ENCODE measurements around the gene MAP3K20. TPM values are rescaled to one million over a fixed set of nuclear protein-coding genes. Genes with fewer than 3 reads are reported as not detected.

Gene MAP3K20
- total and polyA plus RNA-seq, 10 donors = 3.2 to 24.1 (median 14.6) TPM

GRCh38 chr2:173153301-173153885 lies 77.7 kb downstream of the MAP3K20 start:
- 95 to 97% (median 97%) methylated on average over 1 of the region's 1 CpG for WGBS, 5 donors
- no peak overlapping the region for H3K27ac ChIP-seq
- intact Hi-C loops (cut with DNase I; ENCODE audit: low total_unique reads) = no loop called here
- no peak overlapping the region for H3K4me3 ChIP-seq
- H3K27me3 ChIP-seq (replicated peaks in 1 of 7) = no peaks in the 10 kb centered on the region
- no peaks in the 10 kb centered on the region for H3K9me3 ChIP-seq
- TF ChIP-seq CTCF (IDR thresholded peaks at IDR 0.05 in 8 of 11, conservative IDR thresholded peaks at IDR 0.05 in 3 of 11) = no peak
- TF ChIP-seq POLR2AphosphoS5 (IDR thresholded peaks at IDR 0.05) = no peak
- no peak for TF ChIP-seq POLR2A (IDR thresholded peaks at IDR 0.05)
- H3K4me1 ChIP-seq = peaks cover 0 to 25% (median 0%) of the 10 kb centered on the region in 6 donors
- no peaks in the 10 kb centered on the region for H3K36me3 ChIP-seq
- no peak for DNase-seq

DNA sequence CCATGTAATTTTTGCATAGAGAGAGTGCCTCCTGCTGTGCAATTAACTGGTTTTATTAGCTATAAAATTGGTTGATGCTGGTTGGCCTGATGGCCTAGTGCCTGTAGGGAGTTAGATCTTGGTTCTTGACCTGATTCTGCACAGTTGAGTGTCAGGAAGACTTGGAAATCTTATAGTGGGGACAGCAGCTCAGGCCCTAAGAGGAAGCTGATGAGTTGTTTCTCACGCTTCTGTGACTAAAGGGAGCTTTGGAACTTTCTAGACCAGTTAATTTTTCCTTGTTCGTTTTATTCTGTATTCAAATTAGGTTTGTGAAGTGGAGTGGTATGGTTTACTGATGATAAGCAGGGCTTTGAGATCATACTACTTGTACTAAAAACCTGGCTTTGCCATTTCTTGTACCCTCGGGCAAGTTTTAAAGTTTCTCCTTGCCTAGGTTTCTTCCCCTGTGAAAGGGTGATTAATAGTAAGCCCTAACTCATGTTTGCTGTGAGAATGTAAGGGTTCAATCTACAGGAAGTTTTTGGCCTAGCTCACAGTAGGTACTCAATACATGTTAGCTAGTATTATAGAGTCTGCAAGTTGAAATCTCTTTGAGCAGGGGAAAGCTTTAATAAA lies 82.1 kb downstream of the MAP3K20 start:
- Histone ChIP-seq H3K4me3 (no peak overlapping the region), H3K27ac (no peak overlapping the region), H3K9me3 (no peaks in the 10 kb centered on the region), H3K36me3 (no peaks in the 10 kb centered on the region), H3K27me3 (replicated peaks in 1 of 7) (no peaks in the 10 kb centered on the region), H3K4me1 (peaks cover 0 to 28% (median 5%) of the 10 kb centered on the region in 6 donors)
- no peak for TF ChIP-seq POLR2AphosphoS5 (IDR thresholded peaks at IDR 0.05)
- no peak for TF ChIP-seq POLR2A (IDR thresholded peaks at IDR 0.05)
- TF ChIP-seq CTCF (IDR thresholded peaks at IDR 0.05 in 8 of 11, conservative IDR thresholded peaks at IDR 0.05 in 3 of 11) = no peak
- DNase-seq = no peak
- WGBS, 5 donors = 85 to 88% (median 87%) methylated on average over 3 of the region's 3 CpGs
- intact Hi-C loops (cut with DNase I; ENCODE audit: low total_unique reads) = no loop called here

GRCh38 chr2:173159791-173160463 lies 84.3 kb downstream of the MAP3K20 start:
- H3K4me3 ChIP-seq = no peak overlapping the region
- 27 to 75% (median 46%) methylated on average over 1 of the region's 1 CpG for WGBS, 5 donors
- peaks cover 0 to 28% (median 5%) of the 10 kb centered on the region in 6 donors for H3K4me1 ChIP-seq
- no peaks in the 10 kb centered on the region for H3K36me3 ChIP-seq
- peaks cover 0 to 6% (median 5%) of the 10 kb centered on the region in 8 donors for H3K9me3 ChIP-seq
- peak overlapping the region in 6 of 8 donors; percentile 51 to 83 (median 75) for H3K27ac ChIP-seq
- intact Hi-C loops (cut with DNase I; ENCODE audit: low total_unique reads) = no loop called here
- DNase-seq = peak; percentile 82
- no peaks in the 10 kb centered on the region for H3K27me3 ChIP-seq (replicated peaks in 1 of 7)
- TF ChIP-seq CTCF (IDR thresholded peaks at IDR 0.05 in 8 of 11, conservative IDR thresholded peaks at IDR 0.05 in 3 of 11) (no peak), POLR2AphosphoS5 (IDR thresholded peaks at IDR 0.05) (peak in 1 of 3 donors; percentile 80), POLR2A (IDR thresholded peaks at IDR 0.05) (no peak)

DNA sequence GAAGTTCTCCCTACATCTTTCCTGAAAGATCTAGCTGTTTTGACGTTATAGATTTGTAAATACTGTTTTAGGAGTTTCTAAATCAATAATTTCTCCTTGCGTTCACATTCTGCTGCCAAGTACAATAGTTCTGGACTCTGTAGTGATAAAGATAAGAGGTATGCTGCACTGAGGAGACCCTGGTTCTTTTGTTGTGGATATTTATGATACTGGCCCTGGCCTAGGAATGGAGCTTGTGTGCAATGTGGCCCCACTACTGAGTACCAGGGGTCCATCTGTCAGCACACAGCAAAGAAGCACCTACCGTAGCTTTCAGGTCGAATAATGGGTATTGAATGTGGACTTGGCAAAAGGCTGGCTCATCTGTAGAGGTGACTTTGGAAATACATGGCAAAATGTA lies 85.0 kb downstream of the MAP3K20 start:
- no peak for TF ChIP-seq POLR2A (IDR thresholded peaks at IDR 0.05)
- TF ChIP-seq POLR2AphosphoS5 (IDR thresholded peaks at IDR 0.05) = no peak
- no peak for TF ChIP-seq CTCF (IDR thresholded peaks at IDR 0.05 in 8 of 11, conservative IDR thresholded peaks at IDR 0.05 in 3 of 11)

More for the DNA sequence above, 85.0 kb downstream of the MAP3K20 start:
- H3K27ac ChIP-seq = peak overlapping the region in 5 of 8 donors; percentile 55 to 83 (median 79)
- WGBS, 5 donors = 82 to 95% (median 87%) methylated on average over 4 of the region's 4 CpGs
- H3K4me1 ChIP-seq = peaks cover 0 to 28% (median 5%) of the 10 kb centered on the region in 6 donors
- H3K36me3 ChIP-seq = no peaks in the 10 kb centered on the region
- intact Hi-C loops (cut with DNase I; ENCODE audit: low total_unique reads) = no loop called here
- H3K4me3 ChIP-seq = no peak overlapping the region
- no peaks in the 10 kb centered on the region for H3K27me3 ChIP-seq (replicated peaks in 1 of 7)
- DNase-seq = no peak
- peaks cover 0 to 6% (median 5%) of the 10 kb centered on the region in 8 donors for H3K9me3 ChIP-seq
